Keratinocyte (primary cell): Measurements from ENCODE around the gene KRT84.

Experiments used
- EZH2 ChIP-seq: IDR thresholded peaks from one replicate; pipeline ENCODE4 v1.6.1; 2012; ENCODE audit warnings: inconsistent platforms, mild to moderate bottlenecking, low read length, moderate library complexity
- TF ChIP-seq, protein P1 (sequence below), 3 experiments: IDR thresholded peaks in 1 of 3; conservative IDR thresholded peaks in 1 of 3; optimal IDR thresholded peaks in 1 of 3; 2 replicates in 2 of 3; 3 replicates in 1 of 3; pipeline versions ENCODE3 to v1.5.1; 2011; ENCODE audit warnings: low read length in 3 of 3, mild to moderate bottlenecking in 3 of 3, moderate library complexity in 2 of 3, control low read depth in 1 of 3, inconsistent platforms in 1 of 3; ENCODE audit not compliant: insufficient read depth in 2 of 3; ENCODE audit errors: extremely low read depth in 1 of 3

DNA sequence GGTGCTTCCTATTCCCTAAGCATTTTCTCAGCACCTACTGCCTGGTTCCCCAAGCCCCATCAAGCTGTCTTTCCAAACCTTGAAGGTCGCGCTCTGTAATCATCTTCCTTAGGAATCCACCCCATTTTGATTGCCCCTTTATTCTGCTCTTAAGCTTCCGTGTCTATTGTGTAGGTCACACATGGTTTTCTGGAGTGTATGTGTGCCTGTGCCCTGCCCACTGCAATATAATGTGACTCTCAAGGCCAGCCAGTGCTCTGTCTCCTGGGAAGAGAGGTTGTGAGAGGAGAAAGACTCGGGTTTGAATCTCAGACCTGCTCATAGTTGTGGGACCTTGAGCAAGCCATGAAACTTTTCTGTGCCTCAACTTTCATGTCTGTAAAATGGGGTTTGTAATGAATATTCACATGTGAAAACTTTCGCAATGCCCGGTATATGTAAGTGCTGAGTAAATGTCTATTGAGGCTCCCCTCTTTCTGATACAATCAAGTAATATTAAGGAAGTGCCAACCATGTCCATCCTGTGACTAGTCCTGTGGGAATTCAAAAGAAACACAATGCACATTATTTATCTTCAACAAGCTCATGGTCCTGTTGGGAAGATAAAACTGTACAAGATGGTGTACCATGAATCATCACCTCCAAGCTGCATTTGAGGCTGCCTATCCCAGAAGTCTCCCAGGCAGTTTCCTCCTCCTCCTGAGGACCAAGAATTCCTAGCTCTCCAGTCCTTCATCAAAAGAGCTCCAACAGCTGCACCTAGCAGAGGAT, 49.5 kb upstream of the KRT84 start:
- TF ChIP-seq, protein P1, sequence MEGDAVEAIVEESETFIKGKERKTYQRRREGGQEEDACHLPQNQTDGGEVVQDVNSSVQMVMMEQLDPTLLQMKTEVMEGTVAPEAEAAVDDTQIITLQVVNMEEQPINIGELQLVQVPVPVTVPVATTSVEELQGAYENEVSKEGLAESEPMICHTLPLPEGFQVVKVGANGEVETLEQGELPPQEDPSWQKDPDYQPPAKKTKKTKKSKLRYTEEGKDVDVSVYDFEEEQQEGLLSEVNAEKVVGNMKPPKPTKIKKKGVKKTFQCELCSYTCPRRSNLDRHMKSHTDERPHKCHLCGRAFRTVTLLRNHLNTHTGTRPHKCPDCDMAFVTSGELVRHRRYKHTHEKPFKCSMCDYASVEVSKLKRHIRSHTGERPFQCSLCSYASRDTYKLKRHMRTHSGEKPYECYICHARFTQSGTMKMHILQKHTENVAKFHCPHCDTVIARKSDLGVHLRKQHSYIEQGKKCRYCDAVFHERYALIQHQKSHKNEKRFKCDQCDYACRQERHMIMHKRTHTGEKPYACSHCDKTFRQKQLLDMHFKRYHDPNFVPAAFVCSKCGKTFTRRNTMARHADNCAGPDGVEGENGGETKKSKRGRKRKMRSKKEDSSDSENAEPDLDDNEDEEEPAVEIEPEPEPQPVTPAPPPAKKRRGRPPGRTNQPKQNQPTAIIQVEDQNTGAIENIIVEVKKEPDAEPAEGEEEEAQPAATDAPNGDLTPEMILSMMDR (optimal IDR thresholded peaks at IDR 0.05 in 1 of 3, IDR thresholded peaks at IDR 0.05 in 1 of 3, conservative IDR thresholded peaks at IDR 0.05 in 1 of 3; ENCODE audit: extremely low read depth in 1 of 3, insufficient read depth in 2 of 3, low read length in 3 of 3) = no peak
- TF ChIP-seq EZH2 = no peak
